NCI-H446 (cell line): ENCODE data around the gene NAXD.
"Not testable (repeated sequence)": the region's sequence is repeated elsewhere in the genome, so short reads cannot be mapped to it uniquely, and the experiment has no call there.

Experiments used
- DNase-seq, 2 experiments: peaks; one replicate each; lab custom pipeline; 2025; lab: John Stamatoyannopoulos, UW

Gene NAXD

DNA sequence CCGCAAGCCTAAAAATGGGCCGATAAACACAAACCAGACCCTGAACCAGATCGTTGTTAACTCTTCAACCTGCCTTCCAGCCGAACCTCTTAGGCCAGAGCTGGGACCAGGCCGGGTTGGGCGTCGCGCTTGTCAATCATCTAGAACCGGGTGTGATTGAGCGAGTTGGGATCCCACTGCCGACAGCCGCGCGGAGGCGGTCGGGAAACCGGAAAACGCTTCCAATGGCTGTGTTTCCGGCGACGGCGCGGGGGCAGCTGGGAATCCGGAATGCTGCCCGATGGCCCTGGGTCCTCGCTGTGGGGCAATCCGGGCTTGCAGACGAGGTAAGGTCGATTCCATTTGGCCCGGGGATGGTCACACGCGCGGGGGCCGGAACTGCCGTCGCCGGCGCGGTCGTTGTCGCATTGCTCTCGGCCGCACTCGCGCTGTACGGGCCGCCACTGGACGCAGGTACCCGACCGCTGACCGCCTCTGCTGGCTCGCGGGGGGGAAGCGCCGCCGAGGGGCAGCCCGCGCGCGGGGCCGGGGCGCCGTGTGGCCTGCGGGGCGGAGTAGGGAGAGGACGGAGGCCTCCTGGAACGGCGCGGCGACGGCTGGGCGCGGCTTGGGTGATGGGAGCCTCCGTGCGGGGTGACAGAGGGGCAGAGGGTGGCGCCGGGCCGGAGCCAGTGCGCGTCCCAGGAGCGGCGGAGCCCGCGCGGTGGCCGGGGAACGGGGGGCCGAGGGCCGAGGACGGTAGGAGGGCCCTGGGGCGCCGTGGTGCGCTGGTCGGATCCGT is at the start of gene NAXD:
TSS of gene NAXD (plus strand) at position 224 of the 781 bp plus-strand sequence. CDS start at position 281, 57 bp downstream.
- peak; percentile 8 to 67 for DNase-seq

DNA sequence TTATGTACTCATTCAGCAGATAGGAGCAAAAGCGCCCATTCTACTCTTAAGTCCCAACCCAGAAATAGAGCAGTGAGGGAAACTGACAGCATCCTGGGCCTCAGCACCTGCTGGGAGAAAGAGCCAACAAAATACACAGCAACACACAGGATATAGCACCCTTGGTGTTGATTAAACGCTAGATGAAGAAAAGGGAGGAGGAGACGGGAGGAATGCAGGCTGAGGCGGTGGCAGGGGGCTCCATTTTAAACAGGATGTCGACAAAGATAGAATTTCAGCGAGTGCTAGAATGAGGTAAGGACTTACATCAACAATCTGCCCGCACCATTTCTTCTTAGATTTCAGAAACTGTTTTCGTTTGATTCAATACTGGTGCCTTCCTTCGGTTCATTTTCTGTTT is 49.2 kb upstream of the NAXD start:
- no peak for DNase-seq

DNA sequence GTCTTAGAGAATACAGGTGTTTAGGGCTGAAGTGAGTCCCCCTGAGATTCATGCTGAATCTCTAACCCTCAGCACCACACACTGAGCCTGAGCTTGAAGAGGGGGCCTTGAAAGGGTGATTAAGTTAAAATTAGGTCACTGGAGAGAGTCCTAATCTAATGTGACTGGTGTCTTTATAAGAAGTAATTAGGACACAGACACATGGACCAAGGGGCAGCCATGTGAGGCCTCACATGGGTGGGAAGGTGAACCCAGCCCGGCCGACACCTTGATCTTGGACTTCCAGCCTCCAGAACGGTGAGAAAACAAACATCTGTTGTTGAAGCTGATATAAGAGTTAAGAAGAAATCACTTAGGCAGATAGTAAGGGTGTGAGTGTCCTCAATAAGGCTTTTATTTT is 46.7 kb upstream of the NAXD start:
- DNase-seq: no peak

DNA sequence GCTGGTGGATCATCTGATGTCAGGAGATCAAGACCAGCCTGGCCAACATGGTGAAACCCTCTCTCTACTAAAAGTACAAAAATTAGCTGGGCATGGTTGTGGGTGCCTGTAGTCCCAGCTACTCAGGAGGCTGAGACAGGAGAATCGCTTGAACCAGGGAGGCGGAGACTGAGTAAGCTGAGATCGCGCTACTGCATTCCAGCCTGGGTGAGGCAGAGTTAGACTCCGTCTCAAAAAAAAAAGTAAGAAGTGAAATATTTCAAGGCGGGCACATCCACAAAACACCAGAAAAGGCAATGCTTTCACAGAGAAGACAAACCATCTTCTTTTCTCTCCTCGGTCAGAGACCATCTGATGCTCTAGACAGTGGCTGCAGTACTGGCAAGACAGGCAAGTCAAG is 45.4 kb upstream of the NAXD start:
- not testable (repeated sequence) for DNase-seq

DNA sequence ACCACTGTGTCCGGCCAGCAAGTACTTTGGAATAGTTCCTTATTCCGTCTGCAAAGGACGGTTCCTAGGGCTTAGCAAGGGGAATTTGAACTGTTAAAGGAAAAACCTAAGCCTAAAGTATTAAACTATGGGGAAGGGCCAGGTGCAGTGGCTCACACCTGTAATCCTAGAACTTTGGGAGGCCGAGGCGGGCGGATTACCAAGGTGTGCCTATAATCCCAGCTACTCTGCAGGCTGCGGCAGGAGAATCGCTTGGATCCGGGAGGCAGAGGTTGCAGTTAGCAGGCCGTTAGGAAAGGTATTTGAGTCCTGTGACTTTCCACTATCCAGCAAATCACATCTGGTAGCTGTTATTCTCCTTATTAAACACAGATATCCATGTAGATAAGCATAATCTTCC is 44.5 kb upstream of the NAXD start:
- DNase-seq: no peak

DNA sequence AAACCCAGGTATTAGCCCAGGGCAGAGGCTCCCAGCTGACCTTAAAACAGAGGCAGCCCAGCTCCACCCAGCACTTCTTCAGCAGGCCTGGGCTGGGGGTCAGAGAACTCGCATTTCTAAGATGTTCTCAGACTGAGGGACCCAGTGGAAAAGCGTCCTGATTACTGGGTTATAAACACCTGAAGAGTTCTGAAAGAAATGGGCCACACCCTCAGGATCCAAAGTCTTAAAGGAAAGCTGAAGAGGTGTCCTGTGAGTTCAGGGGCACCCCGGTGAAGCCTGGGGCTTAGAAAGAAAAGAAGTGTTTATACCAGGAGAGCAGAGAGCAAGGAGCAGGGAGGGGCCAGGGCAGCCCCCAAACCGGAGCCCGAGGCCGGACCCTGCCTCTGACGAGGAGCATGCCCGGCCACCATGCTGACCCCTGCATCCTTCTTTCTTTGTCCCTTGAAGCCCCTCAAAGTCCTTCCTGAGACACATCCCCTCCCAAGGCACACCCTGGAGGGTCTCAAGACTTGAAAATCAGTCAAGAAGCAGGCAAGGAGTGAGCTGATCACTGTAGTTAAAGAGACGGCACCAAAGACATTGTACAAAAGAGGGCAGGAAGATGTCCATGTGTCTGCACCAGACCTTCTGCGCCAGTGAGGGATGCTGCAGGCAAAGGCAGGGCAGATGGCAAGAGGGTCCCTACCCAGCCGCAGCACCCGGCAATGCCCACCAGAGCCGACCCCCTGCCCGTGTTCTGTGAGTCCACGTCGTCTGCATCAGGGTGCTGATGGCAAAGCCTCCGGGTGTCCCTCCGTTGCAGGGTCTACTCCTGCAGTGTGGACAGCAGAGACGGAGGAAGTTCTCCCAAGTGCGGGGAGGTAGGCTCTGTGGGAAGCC is 43.2 kb upstream of the NAXD start:
- DNase-seq: no peak

DNA sequence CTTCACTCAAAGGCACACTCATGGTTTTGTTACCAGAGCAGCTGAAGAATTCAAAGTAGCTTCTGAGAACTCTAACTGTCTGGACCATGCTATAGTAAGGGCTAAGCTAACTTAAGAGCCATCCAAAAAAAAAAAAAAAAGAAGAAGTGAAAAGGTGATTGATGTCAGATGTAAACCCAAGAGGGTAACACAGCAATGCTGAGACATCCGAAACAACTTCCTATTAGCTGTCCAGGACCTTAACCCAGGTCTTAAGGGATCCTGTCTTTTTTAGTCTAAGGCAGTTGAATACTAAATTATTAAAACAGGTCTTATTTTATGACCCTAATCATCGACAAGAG is 42.6 kb upstream of the NAXD start:
- no peak for DNase-seq

DNA sequence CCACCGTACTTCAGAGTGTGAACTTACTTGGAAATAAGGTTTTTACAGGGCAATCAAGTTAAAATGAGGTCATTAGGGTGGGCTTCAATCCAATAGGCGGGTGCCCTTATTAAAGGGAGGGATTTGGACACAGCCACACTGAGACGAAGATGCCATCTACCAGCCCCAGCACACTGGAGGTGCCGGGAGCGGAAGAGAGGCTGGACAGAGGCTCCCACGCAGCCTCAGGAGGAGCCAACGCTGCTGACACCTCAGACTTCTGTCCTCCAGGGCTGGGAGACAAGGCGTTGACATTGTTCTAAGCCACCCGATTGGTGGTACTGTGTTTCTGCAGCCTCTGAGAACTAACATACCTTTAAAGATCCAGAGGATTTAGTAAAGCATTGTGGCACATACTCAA is 41.2 kb upstream of the NAXD start:
- no peak for DNase-seq

DNA sequence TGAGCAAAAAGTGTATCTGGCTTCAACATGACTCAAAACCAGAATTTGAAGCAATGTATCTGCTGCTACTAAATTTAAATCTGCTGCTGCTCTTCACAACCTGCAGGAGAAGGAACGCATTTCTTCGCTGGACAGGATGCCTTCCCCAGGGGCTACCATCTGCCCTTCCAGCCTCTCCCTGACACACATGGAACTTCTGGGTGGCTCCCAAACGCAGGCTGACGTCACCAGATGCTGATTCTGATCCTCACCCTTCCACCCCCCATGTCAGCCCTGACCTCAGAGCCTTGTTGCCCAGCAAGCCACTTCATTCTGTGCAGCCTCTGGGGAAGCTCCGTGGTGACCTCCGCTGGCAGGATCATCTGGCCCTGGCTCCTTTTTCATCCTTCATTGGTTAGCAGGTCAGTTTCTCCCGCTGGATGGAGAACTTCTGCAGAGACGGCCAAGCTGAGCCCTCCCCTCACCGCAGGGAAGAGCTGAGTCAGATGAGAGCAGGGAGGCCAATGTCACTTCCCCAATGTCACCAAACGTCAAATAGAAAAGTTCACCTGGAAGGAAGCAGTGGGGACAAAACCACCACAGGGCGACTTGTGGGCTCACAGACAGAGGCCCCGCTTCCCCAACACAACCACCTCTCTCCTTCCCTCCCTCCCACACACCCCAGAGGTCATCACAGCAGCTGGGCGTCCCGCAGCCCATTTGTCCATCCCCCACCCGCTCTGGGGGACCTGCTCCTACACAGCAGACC is 39.8 kb upstream of the NAXD start:
- no peak for DNase-seq

DNA sequence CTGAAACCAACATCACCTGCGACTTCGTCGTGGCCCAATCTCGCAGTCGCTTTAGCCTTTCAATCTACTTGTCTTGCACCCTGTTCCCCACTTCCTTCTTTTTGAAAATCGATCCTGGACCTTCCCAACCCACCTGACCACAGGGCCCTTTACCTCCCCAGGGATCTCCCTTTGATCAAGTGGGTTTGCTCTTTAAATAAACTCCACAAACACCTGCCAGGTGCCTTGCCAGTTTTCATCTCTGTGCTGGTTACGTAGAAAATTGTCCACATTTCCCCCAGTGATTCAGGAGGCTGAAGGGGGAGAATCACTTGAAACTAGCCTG is 39.3 kb upstream of the NAXD start:
- DNase-seq: no peak

DNA sequence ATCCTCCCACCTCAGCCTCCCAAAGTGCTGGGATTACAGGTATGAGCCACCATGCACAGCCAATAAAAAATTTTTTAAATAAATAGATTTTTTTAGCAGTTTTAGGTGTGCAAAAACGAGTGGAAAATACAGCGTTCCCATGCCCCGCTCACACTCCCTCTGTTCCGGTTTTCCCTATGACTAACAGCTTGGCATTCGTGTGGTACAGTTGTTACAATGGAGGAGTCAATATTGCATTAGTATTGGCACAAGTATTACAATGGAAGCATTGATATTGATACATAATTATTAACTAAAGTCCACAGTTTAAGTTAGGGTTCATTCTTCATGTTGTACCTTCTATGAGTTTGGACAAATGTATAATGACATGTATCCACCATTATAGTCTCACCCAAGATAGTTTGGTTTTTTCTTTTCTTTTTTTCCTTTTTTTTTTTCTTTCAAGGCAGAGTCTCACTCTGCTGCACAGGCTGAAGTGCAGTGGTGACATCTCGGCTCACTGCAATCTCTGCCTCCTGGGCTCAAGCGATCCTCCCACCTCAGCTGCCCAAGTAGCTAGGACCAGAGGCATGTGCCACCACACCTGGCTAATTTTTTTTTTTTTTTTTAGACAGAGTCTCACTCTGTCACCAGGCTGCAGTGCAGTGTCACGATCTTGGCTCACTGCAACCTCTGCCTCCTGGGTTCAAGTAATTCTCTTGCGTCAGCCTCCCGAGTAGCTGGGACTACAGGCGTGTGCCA is 38.4 kb upstream of the NAXD start:
- no peak for DNase-seq

DNA sequence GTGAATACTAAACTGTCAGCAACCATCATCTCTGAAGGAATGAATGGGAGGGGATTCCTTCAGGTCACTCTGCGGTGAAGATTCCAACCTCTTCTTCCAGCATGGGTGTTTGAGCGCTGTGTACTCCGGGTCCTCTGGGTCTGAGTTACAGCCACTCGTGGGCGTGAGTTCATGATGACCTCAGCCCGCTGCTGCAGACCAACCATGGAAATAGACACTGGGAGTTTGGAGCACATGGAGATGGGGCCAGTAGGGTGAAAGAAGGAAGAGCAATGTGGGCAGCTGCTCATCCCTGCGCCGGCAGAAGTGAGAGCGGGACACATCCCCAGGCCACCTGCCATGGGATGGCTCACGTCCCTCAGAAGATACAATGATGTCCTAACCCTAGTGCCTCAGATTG is 37.0 kb upstream of the NAXD start:
- no peak for DNase-seq

DNA sequence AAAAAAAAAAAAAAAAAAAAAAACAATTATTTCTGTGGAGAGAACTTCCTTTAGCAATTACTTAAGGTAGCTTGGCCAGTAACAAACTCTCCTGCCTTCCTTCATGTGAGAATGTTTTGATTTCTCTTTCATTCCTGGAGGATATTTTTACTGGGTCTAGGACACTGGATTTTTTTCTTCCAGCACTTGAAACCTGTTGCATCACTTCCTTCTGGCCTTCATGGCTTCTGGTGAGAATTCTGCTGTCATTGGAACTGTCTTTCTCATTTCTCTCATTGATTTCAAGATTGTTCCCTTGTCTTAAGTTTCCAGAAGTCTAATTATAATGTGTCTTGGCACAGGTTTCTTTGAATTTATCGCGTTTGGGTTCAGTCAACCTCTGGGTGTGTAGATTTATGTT is 34.5 kb upstream of the NAXD start:
- DNase-seq: no peak

DNA sequence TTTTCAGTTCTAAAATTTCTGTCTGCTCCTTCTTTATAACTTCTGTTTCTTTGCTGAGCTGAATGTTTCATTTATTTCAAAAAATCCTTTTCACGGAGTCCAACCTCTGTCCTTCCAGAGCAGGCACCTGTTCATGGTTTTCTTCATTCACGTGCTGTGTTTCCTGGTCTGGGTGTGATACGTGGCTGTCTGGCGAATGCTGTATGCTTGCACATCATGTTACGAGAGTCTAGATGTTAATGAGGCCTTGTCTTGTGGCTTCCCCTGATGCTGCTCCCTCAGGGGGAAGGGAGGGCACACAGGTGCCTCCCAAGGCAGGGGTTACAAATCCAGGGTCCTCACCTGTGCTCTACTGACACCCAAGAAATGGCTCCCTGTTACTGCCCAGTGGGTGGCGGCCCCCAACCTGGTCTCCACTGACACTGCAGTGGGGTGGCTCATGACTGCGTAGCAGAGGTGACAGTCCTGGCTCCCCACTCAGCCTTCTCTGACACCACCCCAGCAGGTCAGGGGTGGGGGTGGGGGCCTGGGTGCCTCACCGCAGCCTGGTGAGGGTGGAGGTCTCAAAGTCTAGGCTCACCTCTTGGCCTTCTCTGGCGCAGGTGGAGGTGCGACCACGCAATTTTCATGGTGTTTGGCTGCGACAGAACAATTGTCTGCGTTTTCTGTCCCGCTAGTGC is 33.7 kb upstream of the NAXD start:
- DNase-seq: no peak

DNA sequence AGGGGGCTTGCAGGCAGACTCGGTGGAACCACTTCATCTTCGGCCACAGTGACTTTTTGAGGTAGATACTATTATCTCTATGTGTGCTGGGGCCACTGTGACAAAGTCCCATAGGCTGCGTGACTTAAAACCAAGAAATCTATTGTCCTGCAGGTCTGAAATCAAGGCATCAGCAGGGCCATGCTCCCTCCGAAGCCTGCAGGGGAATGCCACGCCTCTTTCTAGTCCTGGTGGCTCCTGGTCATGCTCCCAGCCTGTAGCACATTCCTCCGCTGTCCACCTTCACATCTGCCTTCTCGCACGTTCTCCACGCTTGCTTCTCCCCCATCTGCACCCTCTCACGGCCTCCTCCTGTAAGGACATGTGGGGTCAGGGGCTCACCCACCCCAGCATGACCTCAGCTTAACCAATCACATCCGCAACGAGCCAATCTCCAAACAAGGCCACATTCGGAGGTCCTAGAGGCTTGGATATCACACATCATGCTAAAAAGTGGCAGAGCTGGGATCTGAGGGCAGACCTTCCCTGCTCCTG is 32.9 kb upstream of the NAXD start:
- DNase-seq: no peak

DNA sequence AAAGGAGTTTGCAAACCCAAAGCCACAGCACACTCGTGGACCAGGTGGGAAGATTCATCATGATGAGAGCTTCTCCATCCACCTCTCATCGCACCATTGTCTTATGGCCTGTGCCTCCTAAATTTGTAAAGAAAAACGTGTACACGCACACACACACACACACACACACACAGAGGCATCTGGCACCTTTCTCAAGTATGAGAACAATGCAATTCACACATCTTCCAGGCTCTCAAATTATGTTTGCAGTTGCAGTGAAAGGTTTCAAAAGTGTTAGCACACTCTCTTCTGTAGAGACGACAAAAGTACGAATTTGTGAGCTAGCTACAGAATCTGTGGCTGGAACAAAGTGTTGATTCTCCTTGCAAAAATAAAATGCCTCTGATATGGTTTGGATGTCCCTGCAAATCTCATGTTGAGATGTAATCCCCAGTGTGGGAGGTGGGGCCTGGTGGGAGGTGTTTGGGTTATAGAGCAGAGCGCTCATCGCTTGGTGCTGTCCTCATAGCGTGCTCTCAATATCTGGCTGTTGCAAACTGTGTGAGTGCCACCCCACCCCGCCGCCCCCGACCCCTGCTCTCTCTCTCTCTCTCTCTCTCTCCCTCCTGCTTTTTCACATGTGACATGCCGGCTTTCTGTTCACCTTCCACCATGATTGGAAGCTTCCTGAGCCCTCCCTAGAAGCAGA is 32.0 kb upstream of the NAXD start:
- no peak for DNase-seq

DNA sequence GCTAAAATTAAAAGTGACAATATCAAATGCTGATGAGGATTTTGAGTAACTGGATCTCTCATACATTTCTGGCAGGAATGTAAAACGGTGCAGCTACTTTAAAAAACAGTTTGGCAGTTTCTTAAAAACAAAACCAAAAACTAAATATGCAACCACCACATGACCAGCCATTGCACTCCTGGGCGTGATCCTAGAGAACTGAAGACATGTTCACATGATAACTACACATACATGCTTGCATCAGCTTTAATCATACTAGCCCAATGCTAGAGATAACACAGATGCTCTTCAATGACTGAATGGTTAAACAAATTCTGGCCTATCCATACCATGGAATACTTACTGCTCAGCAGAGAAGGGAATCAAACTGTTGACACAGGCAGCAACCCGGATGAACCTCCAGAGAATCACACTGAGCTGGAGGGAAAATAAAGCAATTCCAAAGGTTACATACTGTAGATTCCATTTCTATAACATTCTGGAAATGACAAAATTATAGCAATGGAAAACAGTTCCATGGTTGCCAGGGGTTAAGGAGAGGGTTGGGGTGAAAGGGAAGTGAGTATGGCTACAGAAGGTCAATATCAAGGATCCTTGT is 25.5 kb upstream of the NAXD start:
- DNase-seq: no peak

DNA sequence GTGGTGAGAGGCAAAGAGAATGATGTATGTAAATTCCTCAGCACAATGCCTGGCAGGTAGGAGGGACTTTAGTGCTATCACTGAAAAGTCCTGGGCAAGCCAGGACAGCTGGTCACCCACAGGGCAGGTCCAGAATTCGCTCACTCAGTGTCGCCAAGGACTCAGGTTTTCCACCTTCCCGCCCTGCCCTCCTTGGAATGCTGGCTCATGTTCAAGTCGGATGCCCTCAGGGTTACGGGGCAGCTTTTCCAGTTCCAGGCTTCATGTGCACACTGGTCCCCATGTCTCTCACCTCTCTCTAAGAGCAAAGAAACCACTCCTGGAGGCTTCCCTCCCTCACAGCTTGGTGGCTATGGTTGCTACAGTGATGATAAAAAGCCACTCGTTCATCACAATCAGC is 24.8 kb upstream of the NAXD start:
- DNase-seq: no peak

DNA sequence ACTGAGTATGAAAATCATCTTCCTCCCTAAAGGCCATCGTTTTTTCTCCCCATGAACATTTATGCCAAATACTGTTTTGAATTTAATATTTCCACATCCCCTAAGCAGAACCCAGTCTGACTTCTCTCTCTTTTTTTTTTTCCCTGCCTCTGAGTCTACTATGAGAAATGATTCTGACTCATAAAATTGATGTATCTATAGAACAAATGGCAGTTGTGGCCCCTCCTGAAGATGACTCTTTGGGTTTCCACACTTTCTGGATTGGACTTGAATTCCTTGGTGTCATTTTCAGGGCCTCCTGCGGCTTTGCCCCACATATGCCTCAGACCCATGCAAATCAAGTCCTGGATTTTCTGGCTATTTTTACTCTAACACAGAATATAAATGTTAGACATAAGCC is 22.7 kb upstream of the NAXD start:
- DNase-seq: no peak

DNA sequence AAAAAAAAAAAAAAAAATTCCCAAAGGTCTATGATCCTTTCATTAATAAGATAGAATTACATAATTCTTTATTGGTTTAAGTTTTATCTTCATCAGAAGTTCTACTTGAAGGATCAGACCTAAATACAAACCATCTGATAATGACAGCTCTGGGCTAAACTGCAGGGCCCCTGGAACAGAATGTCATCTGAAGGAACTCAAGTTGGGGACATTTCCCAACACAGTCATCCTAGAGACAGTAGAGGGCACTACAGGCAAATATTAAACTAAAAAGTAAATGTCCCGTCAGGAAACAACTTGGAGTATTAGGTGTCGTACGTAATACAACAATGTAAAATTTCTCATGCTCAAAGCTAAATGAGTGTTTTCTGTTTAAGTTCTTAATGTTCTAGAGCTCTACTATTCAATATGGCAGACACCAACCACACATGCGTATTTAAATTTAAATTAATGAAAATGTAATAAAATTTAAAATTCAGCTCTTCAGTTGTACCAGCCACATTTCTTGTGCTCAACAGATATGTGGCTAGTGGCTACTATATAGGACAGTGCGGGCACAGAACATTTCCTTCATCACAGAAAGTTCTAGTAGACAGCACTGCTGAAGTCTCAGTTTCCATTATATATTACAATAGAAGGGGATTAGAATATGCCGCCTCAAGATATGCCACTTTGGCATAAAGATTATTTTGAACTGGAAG is 21.8 kb upstream of the NAXD start:
- no peak for DNase-seq
